Activated T-cell treated with anti-CD3 and anti-CD28 coated beads, Interleukin-2, amount 50 U/mL, for 72 hours (primary cell): ENCODE measurements around the gene SUCO. TPM values are rescaled to one million over a fixed set of nuclear protein-coding genes. Genes with fewer than 3 reads are reported as not detected.
"Not testable (repeated sequence)": the region's sequence is repeated elsewhere in the genome, so short reads cannot be mapped to it uniquely, and the experiment has no call there.

Experiments used
- ATAC-seq, 2 donors: fragments of 150-1000 bp; cut with Tn5 transposase; replicated peaks in 1 of 2; 2 replicates each; pipeline ENCODE4 v1.10.0; 2021; ENCODE audit warnings: moderate library complexity in 2 of 2, mild to moderate bottlenecking in 1 of 2
- DNase-seq, 2 donors: peaks; one replicate each; pipeline ENCODE4 v3.0.0; 2021 to 2022; ENCODE audit warnings: mixed read lengths in 1 of 2
- H3K27ac Mint-ChIP-seq: one replicate; pipeline ENCODE4 v1.8.0; 2022; ENCODE audit warnings: mild to moderate bottlenecking, moderate library complexity, mixed read lengths
- H3K27me3 Mint-ChIP-seq: one replicate; pipeline ENCODE4 v1.8.0; 2022; ENCODE audit warnings: low read depth, mixed read lengths
- H3K36me3 Mint-ChIP-seq, 2 donors: one replicate each; pipeline ENCODE4 v1.8.0; 2022; ENCODE audit warnings: mixed read lengths in 2 of 2, mild to moderate bottlenecking in 1 of 2; ENCODE audit not compliant: insufficient read depth in 2 of 2
- H3K4me1 Mint-ChIP-seq: one replicate; pipeline ENCODE4 v1.8.0; 2022; ENCODE audit warnings: low read depth, mixed read lengths
- H3K4me3 Mint-ChIP-seq, 2 donors: one replicate each; pipeline ENCODE4 v1.8.0; 2022; ENCODE audit warnings: mild to moderate bottlenecking in 2 of 2, mixed read lengths in 2 of 2, moderate library complexity in 2 of 2
- H3K9me3 Mint-ChIP-seq, 2 donors: one replicate each; pipeline ENCODE4 v1.8.0; 2022; ENCODE audit warnings: mixed read lengths in 2 of 2
- total RNA-seq, 2 donors: library from RNA; stranded (reverse); gene quantifications; one replicate each; pipeline ENCODE4 v1.2.3, GENCODE V29; 2022

Gene SUCO
- total RNA-seq, 2 donors from 2014 or later: 27.6 to 31.3 TPM

DNA sequence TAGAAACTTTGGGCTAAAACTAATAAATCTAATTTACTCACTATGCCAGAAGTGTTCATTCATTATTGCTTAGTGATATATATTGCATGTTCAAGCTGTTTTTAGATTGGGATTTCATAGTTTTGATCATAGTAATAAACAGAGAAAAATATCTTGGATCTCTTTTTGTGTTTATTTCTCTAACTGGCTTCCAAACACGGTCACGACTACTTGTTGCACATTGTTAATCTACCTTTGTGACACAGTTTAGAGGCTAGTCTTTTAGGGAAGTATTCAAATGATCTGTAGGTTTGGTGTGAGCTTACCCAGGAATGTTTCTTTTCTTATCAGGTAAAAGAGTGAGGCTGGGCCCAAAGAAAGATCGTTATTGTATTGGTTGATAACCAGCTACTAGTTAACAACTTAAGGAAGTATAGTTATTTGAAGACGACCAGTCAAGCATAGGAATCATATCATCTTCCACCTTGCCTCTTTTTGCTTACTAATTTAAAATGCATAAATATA is 75.2 kb downstream of the SUCO start:
- no peak overlapping the region for H3K27ac Mint-ChIP-seq

DNA sequence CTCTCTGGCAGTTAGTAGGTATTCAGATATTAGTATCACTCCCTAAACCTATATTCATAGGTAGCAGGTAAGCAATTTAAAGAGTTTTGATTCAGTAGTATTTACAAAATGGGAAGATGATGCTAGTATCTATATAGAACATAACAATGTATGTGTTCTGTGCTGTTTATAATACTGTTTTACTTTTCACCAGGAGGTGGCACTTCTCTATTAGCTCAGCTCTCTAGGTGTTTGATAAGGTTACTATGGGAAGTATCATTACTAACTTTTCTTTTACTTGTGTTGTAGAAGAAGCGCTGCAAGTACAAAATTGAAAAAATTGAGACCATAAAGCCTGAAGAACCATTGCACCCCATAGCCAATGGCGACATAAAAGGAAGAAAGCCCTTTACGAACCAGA is 76.6 kb downstream of the SUCO start:
- H3K36me3 Mint-ChIP-seq: peaks cover 6 to 12% of the 10 kb centered on the region in 2 donors
- no peak overlapping the region for H3K4me3 Mint-ChIP-seq
- H3K9me3 Mint-ChIP-seq: no peaks in the 10 kb centered on the region
- ATAC-seq (peak; percentile 43 to 57), DNase-seq (no peak)
- H3K27me3 Mint-ChIP-seq: no peaks in the 10 kb centered on the region
- H3K4me1 Mint-ChIP-seq: no peaks in the 10 kb centered on the region
- peak overlapping the region; percentile 54 for H3K27ac Mint-ChIP-seq

More for the DNA sequence above, 75.2 kb downstream of the SUCO start:
- H3K36me3 Mint-ChIP-seq: peaks cover 6 to 12% of the 10 kb centered on the region in 2 donors
- ATAC-seq (no peak), DNase-seq (no peak)
- H3K9me3 Mint-ChIP-seq: no peaks in the 10 kb centered on the region
- H3K4me3 Mint-ChIP-seq: no peak overlapping the region
- no peaks in the 10 kb centered on the region for H3K4me1 Mint-ChIP-seq
- no peaks in the 10 kb centered on the region for H3K27me3 Mint-ChIP-seq

DNA sequence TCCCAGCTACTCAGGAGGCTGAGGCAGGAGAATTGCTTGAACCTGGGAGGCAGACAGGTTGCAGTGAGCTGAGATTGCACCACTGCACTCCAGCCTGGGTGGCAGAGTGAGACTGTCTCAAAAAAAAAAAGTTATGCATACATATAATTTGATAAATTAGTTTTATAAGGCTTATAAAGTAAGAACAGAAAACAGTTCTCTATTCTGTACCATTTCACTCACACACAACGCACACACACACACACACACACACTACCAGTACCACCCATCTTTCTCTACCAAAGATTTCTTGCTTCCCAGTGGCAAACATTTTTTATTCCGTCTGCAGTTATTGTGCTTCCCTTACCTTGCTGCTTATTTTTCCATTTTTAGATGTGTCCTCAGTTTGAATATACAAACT is 79.5 kb downstream of the SUCO start:
- Mint-ChIP-seq H3K4me3 (no peak overlapping the region), H3K9me3 (peaks cover 6 to 11% of the 10 kb centered on the region in 2 donors), H3K36me3 (peaks cover 9 to 17% of the 10 kb centered on the region in 2 donors), H3K27me3 (no peaks in the 10 kb centered on the region), H3K4me1 (no peaks in the 10 kb centered on the region), H3K27ac (no peak overlapping the region)
- ATAC-seq: no peak
- no peak for DNase-seq

DNA sequence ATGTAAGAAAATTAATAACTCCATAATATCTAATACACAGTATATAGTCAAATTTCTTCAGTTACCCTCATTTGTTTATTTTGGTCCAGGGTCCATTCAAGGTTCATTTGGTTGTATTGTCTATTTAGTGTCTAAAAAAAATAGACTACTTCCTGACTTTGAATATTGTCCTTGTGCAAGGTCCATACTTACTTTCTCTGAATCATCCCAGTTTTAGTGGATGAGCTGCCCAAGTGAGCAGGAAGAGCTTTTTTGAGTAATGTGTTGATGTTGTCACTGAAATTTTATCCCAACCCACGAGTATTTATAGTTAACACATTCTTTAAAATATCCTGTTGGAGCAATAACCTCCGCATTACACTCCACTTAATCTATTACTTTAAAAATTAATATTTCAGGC is 80.3 kb downstream of the SUCO start:
- DNase-seq (no peak), ATAC-seq (no peak)
- Mint-ChIP-seq H3K4me1 (no peaks in the 10 kb centered on the region), H3K4me3 (no peak overlapping the region), H3K27me3 (no peaks in the 10 kb centered on the region), H3K27ac (no peak overlapping the region), H3K36me3 (peaks cover 9 to 17% of the 10 kb centered on the region in 2 donors), H3K9me3 (peaks cover 8 to 11% of the 10 kb centered on the region in 2 donors)

DNA sequence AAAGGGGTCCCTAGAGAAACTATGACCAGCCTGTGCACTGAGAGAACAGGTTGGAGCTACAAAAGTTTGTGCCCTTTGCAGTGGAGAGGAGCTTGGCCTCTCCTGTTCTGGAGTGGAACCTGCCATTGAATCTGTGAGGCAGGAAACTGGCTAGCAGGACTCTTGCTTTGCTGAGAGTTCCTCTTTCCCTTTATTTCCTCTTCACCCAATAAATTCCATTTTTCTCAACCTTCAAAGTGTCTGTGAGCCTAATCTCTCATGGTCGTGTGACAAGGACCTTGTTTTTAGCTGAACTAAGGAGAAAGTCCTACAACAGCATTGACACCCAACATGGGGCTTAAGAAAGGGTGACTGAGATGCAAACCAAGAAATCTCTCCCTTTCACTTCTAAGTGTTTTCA is 83.2 kb downstream of the SUCO start:
- Mint-ChIP-seq H3K4me3 (no peak overlapping the region), H3K36me3 (peaks cover 14 to 15% of the 10 kb centered on the region in 2 donors), H3K27ac (no peak overlapping the region), H3K4me1 (no peaks in the 10 kb centered on the region), H3K9me3 (peaks cover 15 to 20% of the 10 kb centered on the region in 2 donors), H3K27me3 (no peaks in the 10 kb centered on the region)
- ATAC-seq (no peak), DNase-seq (no peak)

DNA sequence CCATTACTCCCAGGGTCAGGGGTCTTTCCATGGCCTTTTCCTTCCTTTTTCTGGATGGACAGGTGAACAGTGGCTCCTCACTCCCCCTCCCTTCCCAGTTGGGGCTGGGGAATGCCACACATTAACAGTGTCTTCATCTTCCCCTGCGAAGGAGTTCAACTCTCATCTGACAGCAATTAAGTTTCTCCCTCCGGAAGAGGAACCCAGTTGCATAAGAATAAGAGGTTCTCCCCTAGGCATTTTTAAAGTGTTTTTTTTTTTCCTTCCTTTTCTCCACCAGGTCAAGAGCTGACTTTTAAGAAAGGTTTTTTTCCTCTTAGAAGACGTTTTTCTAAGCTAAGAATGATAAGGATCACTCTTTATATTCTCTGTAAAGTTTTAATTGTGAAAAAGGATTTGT is 83.7 kb downstream of the SUCO start:
- Mint-ChIP-seq H3K4me1 (no peaks in the 10 kb centered on the region), H3K9me3 (peaks cover 17 to 22% of the 10 kb centered on the region in 2 donors), H3K36me3 (peaks cover 17 to 19% of the 10 kb centered on the region in 2 donors), H3K4me3 (no peak overlapping the region), H3K27ac (no peak overlapping the region), H3K27me3 (no peaks in the 10 kb centered on the region)
- no peak for DNase-seq
- ATAC-seq: no peak

DNA sequence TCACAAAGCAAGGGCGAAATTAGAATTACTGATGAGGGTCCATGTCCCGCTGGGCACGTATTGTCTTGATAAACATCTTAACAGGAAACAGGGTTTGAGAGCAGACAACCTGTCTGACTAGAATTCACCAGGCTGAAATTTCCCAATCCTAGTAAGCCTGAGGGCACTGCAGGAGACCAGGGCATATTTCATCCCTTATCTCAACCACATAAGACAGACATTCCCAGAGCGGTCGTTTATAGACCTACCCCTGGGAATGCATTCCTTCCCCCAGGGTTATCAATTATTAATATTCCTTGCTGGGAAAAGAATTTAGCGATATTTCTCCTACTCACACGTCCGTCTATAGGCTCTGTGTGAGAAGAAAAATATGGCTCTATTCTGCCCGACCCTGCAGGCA is 87.7 kb downstream of the SUCO start:
- H3K27ac Mint-ChIP-seq, H3K27me3 Mint-ChIP-seq, H3K4me3 Mint-ChIP-seq, DNase-seq, H3K4me1 Mint-ChIP-seq, ATAC-seq: not testable (repeated sequence)
- Mint-ChIP-seq H3K9me3 (peaks cover 18 to 26% of the 10 kb centered on the region in 2 donors), H3K36me3 (peaks cover 22 to 25% of the 10 kb centered on the region in 2 donors)

DNA sequence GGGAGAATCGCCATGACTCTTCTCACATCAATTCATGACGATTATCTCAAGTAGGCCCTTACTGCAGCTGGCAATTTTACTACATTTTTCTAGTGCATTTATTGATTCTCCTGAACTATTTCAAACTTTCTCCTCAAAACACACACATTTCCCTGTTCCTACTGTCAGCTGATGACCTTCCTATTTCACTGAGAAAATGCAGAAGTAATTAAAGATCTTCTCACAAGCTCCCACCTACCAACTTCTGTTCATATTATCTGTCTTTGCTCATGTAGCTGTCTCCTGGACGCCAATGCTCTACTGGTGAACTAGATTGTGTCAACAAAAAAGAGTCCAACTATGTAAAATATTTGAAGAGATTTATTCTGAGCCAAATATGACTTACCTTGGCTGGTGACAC is 89.6 kb downstream of the SUCO start:
- H3K4me1 Mint-ChIP-seq: peaks cover 3% of the 10 kb centered on the region
- DNase-seq (no peak), ATAC-seq (no peak)
- no peak overlapping the region for H3K4me3 Mint-ChIP-seq
- H3K9me3 Mint-ChIP-seq: peaks cover 14 to 17% of the 10 kb centered on the region in 2 donors
- no peak overlapping the region for H3K27ac Mint-ChIP-seq
- peaks cover 9% of the 10 kb centered on the region for H3K27me3 Mint-ChIP-seq
- H3K36me3 Mint-ChIP-seq: peaks cover 18 to 22% of the 10 kb centered on the region in 2 donors

DNA sequence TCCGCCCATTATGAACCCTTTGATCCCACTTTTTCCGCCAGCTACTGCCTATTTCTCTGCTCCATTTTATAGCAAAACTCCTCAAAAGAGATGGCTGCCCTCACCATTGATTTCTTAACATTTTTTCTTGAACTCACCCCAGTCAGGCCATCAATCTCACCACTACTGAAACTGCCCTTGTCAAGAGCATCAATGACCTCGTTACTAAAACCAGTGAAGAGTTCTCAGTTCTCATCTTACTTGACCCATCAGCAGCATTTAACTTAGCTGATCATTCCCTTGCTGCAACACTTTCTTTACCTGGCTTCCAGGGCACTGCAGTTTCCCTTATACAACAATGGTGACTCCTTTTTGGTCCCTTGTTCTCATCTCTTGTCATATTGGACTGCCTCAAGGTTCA is 90.8 kb downstream of the SUCO start:
- DNase-seq: no peak
- H3K36me3 Mint-ChIP-seq: peaks cover 18 to 22% of the 10 kb centered on the region in 2 donors
- ATAC-seq: peak; percentile 21 to 34
- H3K4me3 Mint-ChIP-seq: no peak overlapping the region
- no peak overlapping the region for H3K27ac Mint-ChIP-seq
- peaks cover 9% of the 10 kb centered on the region for H3K27me3 Mint-ChIP-seq
- peaks cover 12% of the 10 kb centered on the region for H3K4me1 Mint-ChIP-seq
- H3K9me3 Mint-ChIP-seq: peaks cover 12 to 17% of the 10 kb centered on the region in 2 donors

DNA sequence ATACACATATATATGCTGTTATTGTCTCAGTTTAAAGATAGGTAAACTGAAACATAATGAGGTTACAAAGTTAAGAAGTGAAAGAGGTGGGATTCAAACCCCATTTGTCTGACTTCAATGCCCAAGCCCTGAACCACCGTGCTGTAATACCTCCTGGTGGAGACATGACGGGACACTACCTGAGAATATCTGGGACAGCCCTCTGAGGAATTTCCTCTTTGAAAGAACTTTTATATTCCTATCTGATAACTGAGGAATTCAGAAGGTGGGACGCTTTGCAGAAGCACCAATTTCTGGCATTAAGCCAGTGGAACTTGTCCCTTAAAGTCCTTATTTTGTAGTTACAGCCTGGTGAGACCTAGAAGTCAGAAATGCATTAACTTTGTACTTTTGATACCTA is 93.9 kb downstream of the SUCO start:
- no peak for ATAC-seq
- H3K4me1 Mint-ChIP-seq: peaks cover 41% of the 10 kb centered on the region
- peaks cover 6 to 8% of the 10 kb centered on the region in 2 donors for H3K36me3 Mint-ChIP-seq

DNA sequence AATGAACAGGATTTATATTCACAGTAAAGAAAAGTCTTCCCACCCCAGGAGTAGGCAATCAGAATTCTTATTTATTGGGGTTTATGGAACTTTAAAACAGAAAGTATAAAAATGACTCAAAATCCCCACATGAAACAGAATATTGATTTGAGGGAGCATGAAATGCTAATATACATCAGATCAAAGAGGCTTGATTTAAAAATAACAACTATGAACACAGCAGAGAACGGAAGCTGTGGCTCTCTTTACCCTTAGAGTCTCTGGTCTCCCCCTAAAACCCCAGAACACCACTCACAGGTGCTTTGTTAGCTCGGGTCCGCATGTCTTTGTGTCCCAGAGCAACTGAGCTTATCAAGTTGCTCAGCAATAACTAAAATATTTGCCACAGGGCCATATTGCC is 94.8 kb downstream of the SUCO start:
- H3K27ac Mint-ChIP-seq: no peak overlapping the region
- H3K36me3 Mint-ChIP-seq: peaks cover under 1 to 3% of the 10 kb centered on the region in 2 donors
- peak in 1 of 2 donors; percentile 44 for ATAC-seq
- H3K4me1 Mint-ChIP-seq: peaks cover 49% of the 10 kb centered on the region
- DNase-seq: no peak
- H3K9me3 Mint-ChIP-seq: no peaks in the 10 kb centered on the region
- peaks cover 9% of the 10 kb centered on the region for H3K27me3 Mint-ChIP-seq
- H3K4me3 Mint-ChIP-seq: peak overlapping the region in 1 of 2 donors; percentile 30

More for the DNA sequence above, 93.9 kb downstream of the SUCO start:
- H3K27me3 Mint-ChIP-seq: peaks cover 9% of the 10 kb centered on the region
- no peak overlapping the region for H3K27ac Mint-ChIP-seq
- no peak for DNase-seq
- H3K4me3 Mint-ChIP-seq: no peak overlapping the region
- H3K9me3 Mint-ChIP-seq: peaks cover 3 to 5% of the 10 kb centered on the region in 2 donors

DNA sequence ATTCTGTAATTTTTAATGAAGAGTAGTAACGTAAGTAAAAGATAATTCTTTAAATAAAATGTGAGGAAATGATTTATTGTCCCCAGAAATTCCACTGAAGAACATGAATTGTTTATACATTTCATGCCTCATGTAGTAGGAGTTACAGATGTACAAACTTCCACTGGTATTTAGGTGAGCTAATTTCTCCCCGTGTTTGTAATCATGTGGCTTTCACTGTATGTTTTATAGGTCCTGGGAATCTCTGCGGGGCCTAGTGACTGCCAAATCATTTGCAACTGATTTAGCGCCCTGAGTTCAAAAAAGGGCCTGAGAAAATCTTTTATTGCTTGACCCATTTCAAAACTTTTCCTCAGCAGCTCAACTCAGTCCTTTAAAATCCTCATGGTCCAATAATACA is 95.5 kb downstream of the SUCO start:
- no peak for ATAC-seq
- no peak overlapping the region for H3K27ac Mint-ChIP-seq
- peaks cover 0 to 3% of the 10 kb centered on the region in 2 donors for H3K36me3 Mint-ChIP-seq

DNA sequence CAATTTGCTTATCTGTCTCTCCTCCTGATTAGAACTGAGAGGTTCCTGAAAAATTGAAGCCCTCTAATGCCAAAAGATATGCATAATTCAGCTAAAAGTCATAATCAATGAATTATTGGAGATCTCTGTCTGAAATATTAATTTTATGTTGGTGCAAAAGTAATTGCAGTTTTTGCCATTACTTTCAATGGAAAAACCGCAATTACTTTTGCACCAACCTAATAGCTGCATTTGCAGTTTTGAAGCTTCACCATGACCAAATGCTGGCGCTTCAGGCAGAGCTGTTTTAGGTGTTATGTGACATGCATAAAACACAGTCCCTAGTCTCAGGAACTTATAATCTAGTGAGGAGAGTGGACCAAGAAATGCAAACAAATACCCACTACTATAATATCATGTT is 96.2 kb downstream of the SUCO start:
- Mint-ChIP-seq H3K9me3 (no peaks in the 10 kb centered on the region), H3K4me3 (no peak overlapping the region), H3K4me1 (peaks cover 54% of the 10 kb centered on the region), H3K27me3 (peaks cover 9% of the 10 kb centered on the region), H3K27ac (no peak overlapping the region), H3K36me3 (no peaks in the 10 kb centered on the region)
- DNase-seq: no peak
- ATAC-seq: no peak

More for the DNA sequence above, 95.5 kb downstream of the SUCO start:
- H3K9me3 Mint-ChIP-seq: no peaks in the 10 kb centered on the region
- H3K27me3 Mint-ChIP-seq: peaks cover 9% of the 10 kb centered on the region
- DNase-seq: no peak
- no peak overlapping the region for H3K4me3 Mint-ChIP-seq
- H3K4me1 Mint-ChIP-seq: peaks cover 54% of the 10 kb centered on the region

DNA sequence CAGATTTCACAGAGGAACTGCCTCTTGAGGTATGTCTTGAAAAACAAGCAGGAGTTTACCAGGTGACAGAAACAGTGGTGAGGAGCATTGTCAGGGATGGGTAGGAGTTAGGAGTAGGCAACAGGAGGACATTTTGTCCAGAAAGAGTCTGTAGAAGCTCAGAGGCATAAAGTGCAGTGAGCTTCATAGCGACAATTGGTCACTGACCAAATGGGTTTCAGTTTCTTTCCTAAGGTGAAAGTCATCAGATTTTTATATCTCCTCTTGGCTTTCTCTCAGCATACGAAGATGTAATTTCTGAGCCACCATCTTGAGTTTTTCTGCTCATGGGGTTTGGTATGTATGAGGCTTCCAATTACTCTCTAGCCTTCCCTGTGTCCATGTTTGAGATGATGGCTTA is 96.7 kb downstream of the SUCO start:
- Mint-ChIP-seq H3K36me3 (no peaks in the 10 kb centered on the region), H3K27ac (no peak overlapping the region), H3K9me3 (no peaks in the 10 kb centered on the region), H3K27me3 (peaks cover 9% of the 10 kb centered on the region), H3K4me1 (peaks cover 54% of the 10 kb centered on the region), H3K4me3 (peak overlapping the region in 1 of 2 donors; percentile 38)
- ATAC-seq (peak in 1 of 2 donors; percentile 21), DNase-seq (no peak)
